Measurements from ENCODE around the gene ACSF3. TPM values are rescaled to one million over a fixed set of nuclear protein-coding genes. Genes with fewer than 3 reads are reported as not detected.

Gene ACSF3
- total and polyA plus RNA-seq, 2 donors (not counting 1 experiment from before 2014, with no cell fraction given) = 45.2 to 113 TPM

DNA sequence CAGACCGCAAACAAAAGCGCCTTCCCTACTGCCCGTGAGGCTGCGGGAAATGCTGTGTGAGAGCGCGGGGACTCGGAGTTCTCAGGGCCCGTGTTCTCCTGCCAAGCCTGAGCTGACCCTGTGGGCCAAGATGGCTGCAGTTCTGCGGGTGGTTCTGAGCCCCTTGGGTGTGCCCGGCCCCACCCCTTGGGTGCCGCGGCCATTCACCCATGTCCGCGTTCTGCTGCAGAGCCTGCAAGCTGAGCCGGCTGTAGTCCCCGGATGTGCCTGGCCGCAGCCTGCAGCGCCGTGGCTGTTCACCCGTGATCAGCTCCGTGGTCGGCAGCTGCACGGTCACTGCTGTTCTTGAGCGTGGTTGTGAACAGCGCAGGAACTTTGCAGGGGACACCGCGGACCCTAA is 20.0 kb downstream of the ACSF3 start:
- CTCF ChIA-PET = interaction anchor here (1.0 to 2.4 kb wide), 3 partner anchors 9 to 20 kb away, joined by 4 to 18 read pairs (median 4); partner anchors contain the start of gene ACSF3
- Mint-ChIP-seq H3K4me3 (peak overlapping the region; percentile 88), H3K9me3 (ENCODE audit: insufficient read depth) (no peaks in the 10 kb centered on the region), H3K27me3 (no peaks in the 10 kb centered on the region), H3K4me1 (peaks cover 5% of the 10 kb centered on the region), H3K27ac (peak overlapping the region; percentile 99)
- no peak overlapping the region for H2AFZ ChIP-seq (ENCODE audit: insufficient read depth, low read depth, low read length, poor library complexity, severe bottlenecking)
- POLR2A ChIA-PET = interaction anchor here (1.1 to 1.3 kb wide), 2 partner anchors 16 to 173 kb away, joined by 3 to 8 read pairs; no protein-coding TSS in a partner anchor
- DNase-seq (peak; percentile 65), ATAC-seq (ENCODE audit: low read depth) (peak; percentile 12)
- intact Hi-C loops (cut with micrococcal nuclease) = loop anchor here (2.0 kb wide), 2 partner anchors 173 to 377 kb away; partner anchors contain the start of gene ANKRD11
- H3K4me2 ChIP-seq (replicated peaks; ENCODE audit: low read depth, low read length, poor library complexity, severe bottlenecking) = peak overlapping the region; percentile 81
- peaks cover 42 to 43% of the 10 kb centered on the region in 2 donors for H3K4me1 ChIP-seq (ENCODE audit: control insufficient read depth in 2 of 2, insufficient read depth in 2 of 2, low read length in 2 of 2)
- WGBS (ENCODE audit: insufficient coverage) = 56% methylated on average over 26 of the region's 27 CpGs
- no peaks in the 10 kb centered on the region for H3K9me3 ChIP-seq (ENCODE audit: control extremely low read depth in 1 of 3, control insufficient read depth in 2 of 3, insufficient read depth in 1 of 3, low read length in 2 of 3)
- H3K27me3 ChIP-seq (replicated peaks in 1 of 4; ENCODE audit: control extremely low read depth in 1 of 4, control insufficient read depth in 3 of 4, insufficient read depth in 4 of 4, low read length in 3 of 4) = no peaks in the 10 kb centered on the region
- H3K9ac ChIP-seq (ENCODE audit: low read length) = peak overlapping the region; percentile 63
- H4K20me1 ChIP-seq (ENCODE audit: control insufficient read depth, insufficient read depth, low read length, poor library complexity, severe bottlenecking) = peaks cover 23% of the 10 kb centered on the region
- peaks cover 38% of the 10 kb centered on the region for H3K79me2 ChIP-seq (ENCODE audit: control insufficient read depth, insufficient read depth, low read length)
- peak overlapping the region in 2 of 5 experiments; percentile 4 to 51 for H3K4me3 ChIP-seq (ENCODE audit: control extremely low read depth in 1 of 5, extremely low read depth in 1 of 5, insufficient read depth in 1 of 5, low read depth in 2 of 5, low read length in 4 of 5)
- TF ChIP-seq, protein P1, sequence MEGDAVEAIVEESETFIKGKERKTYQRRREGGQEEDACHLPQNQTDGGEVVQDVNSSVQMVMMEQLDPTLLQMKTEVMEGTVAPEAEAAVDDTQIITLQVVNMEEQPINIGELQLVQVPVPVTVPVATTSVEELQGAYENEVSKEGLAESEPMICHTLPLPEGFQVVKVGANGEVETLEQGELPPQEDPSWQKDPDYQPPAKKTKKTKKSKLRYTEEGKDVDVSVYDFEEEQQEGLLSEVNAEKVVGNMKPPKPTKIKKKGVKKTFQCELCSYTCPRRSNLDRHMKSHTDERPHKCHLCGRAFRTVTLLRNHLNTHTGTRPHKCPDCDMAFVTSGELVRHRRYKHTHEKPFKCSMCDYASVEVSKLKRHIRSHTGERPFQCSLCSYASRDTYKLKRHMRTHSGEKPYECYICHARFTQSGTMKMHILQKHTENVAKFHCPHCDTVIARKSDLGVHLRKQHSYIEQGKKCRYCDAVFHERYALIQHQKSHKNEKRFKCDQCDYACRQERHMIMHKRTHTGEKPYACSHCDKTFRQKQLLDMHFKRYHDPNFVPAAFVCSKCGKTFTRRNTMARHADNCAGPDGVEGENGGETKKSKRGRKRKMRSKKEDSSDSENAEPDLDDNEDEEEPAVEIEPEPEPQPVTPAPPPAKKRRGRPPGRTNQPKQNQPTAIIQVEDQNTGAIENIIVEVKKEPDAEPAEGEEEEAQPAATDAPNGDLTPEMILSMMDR (IDR thresholded peaks at IDR 0.05) = no peak
- no peak for TF ChIP-seq EZH2 (IDR thresholded peaks at IDR 0.05; ENCODE audit: borderline replicate concordance, insufficient read depth, low read depth, low read length, poor library complexity, severe bottlenecking)
- H3K27ac ChIP-seq (ENCODE audit: low read length in 2 of 2) = peak overlapping the region; percentile 83 to 85
- peaks cover 5 to 61% of the 10 kb centered on the region in 2 experiments for H3K36me3 ChIP-seq (replicated peaks in 1 of 2; ENCODE audit: control extremely low read depth in 1 of 2, control insufficient read depth in 1 of 2, extremely low read depth in 1 of 2, insufficient read depth in 2 of 2, low read length in 1 of 2)

Data from B cell (primary cell).